Suppressor macrophage treated with lipopolysaccharide for 1 hour (primary cell): ENCODE measurements around the gene ACTRT2.

Experiments
- DNase-seq, 3 donors: peaks; one replicate each; pipeline ENCODE4 v3.0.0-alpha.2; 2020 to 2022

Gene ACTRT2

GRCh38 chr1:3018576-3018975 is 2.7 kb upstream of the ACTRT2 start:
- DNase-seq = no peak

DNA sequence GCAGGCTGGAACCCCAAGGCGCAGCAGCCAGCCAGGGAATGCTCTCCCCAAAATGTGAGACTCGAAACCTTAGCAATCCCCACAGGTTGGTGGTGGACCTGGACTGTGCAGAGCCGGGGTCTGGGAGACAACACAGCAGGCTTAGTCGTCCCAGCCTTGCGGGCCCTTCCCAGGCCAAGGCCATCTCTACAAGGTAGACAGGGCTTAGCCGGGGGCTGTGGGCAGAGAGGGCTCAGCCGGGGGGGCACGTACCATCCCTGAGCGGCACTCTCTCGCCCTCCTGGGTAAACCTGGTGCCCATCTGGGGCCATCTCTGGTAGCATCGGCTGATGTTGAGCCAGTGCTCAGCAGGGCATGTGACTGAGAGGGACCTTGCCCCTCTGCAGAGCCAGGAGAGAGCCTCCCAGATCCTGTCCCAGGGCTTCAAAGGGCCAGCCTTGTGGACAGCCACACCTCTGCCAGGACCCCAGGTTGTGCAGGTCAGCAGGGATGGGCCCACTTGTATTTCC is 2.2 kb upstream of the ACTRT2 start:
- no peak for DNase-seq

GRCh38 chr1:3019516-3020051 is 1.7 kb upstream of the ACTRT2 start:
- no peak for DNase-seq

DNA sequence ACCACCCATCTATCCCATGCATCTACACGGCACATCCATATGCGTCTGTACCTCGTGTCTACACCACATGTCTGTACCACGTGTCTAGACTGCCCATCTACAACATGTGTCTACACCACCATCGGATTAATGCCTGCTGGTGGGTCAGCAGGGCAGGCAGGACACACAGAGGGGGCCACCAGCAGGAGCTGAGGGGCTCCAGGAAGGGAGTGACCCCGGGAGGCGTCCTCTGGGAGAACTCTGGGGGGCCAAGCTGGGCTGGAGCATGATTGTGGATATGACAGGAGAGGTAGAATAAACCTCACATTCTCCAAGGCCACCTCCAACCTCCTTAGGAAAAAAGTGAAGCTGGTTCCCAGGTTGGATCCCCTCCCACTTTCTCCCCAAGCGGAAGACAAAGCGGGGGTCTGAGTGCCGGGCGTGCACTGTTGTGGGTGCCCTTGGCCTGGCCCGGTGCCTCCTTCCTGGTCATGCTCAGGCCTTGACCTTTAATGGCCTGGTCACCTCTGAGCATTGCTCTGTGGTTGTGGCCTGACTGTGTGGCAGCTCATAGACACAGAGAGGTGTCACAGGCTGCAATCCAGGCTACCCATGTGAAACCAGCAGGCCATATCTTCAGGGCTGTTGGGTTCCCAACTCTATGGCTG is 881 bp upstream of the ACTRT2 start:
- no peak for DNase-seq

GRCh38 chr1:3021801-3022401 is 634 bp downstream of the ACTRT2 start:
- DNase-seq = no peak

GRCh38 chr1:3022511-3022973 is 1.3 kb downstream of the ACTRT2 start:
- DNase-seq = no peak

DNA sequence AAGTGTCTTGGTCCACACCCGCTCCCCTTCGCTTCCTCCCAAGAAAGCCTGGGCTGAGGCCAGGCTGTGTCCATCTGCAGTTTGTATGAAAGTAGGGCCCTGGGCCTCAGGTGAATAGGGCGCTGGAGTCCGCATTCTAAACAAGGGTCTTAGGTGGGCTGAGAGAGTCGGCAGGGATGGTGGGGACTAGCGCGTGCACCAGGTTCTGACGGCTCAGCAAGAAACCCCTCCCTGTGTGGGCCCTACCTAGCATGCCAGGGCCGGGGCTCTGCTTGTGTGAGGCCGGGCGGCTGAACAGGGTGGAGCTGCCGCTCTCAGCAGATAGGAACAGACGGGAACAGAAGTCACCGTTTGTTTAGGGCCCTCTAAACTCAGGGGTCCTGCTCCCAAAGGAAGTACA is 1.7 kb downstream of the ACTRT2 start:
- no peak for DNase-seq

- DNase-seq = no peak
These were observed 2.8 kb downstream of the ACTRT2 start for GRCh38 chr1:3024019-3024418.

DNA sequence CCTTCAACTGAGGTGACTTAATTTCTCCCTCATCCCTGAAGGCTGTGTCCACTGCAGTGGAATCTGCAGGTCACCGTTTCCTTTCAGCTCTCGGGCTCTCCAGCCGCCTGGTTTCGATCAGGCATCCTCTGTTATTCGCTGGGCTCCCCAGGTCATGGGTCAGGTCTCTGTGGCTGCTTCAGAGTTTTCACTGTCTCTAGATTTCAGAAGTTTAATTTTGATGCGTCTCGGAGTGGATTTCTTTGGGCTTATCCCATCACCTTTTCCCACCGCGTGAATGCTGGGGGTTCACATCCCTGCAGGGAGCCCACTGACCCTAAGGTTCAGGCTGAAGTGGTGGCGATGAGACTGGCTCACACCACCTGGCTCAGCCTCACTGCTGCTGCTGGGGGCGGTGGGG is 3.3 kb downstream of the ACTRT2 start:
- no peak for DNase-seq

GRCh38 chr1:3026124-3026523 is 4.9 kb downstream of the ACTRT2 start:
- no peak for DNase-seq

DNA sequence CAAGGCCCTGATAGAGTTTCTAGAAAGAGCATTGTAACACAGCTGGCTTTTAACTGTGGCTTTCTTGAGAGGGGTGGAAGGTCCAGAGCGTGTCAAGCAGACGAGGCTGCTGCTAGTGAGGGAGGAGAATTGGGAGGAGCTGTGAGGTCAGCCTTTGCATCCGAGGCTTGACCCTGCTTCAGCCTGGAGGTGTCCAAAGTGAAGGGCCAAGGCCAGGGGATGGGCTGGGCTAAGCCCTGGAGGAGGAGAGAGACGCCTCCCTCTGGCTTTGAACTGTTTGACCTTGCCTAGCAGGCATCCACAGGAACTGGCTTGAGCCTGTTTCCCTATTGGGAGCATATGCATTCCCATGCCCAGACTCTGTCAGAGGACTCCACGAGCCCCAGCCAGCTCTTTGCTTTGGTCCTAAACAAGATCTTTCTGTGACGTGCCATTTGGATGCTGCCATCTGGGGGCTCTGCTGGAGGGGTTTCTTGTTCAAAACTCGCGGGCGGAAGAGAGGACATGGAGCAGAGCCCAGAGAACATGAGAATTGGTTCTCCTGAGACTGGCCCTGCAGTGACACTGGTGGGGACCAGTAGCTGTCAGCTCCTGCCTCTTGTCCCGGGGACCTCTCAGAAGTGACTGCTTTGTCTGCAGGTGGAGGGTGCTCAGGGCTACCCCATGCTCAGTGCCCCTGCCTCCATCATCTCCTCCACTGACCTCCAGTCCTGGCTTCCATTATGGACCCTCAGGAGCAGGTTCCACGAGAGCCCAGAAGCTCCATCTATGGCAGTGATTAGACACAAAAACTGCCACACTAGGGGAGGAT is 5.5 kb downstream of the ACTRT2 start:
- DNase-seq = no peak

- no peak for DNase-seq
These were observed 6.5 kb downstream of the ACTRT2 start for GRCh38 chr1:3027611-3028371.

GRCh38 chr1:3028531-3029282 is 7.4 kb downstream of the ACTRT2 start:
- no peak for DNase-seq

GRCh38 chr1:3029481-3029961 is 8.3 kb downstream of the ACTRT2 start:
- no peak for DNase-seq

DNA sequence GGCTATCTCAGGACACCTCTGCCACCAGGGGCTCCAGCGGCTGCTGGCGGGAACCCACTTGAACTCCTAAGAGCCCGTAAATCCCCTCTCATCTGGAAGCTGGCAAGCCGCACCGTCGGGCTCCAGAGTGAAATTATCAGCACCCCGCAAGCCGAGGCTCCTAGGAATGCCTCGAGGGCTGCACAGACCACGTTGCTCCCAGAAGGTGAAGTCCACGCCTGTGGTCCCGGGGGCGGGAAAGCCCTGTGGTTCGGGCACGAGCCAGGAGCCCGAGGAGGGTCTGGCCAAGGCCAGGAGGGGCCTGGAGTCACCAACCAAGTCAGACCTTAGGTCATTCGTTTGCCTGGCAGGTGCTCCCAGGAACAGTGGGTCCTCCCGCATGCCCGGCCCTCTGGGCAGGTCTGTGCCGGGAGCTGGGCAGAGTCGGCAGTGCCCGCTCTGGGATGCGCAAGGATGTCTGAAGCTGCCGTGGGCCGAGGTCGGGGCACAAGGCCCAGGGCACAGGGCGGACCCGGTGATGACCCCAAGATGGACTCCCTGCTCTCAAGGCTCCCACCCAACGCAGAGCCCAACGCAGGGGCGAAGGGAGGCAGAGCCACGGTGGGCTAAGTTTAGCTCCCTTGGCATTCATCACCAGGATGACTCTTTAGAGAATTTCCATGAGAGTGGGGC is 8.9 kb downstream of the ACTRT2 start:
- DNase-seq = no peak

DNA sequence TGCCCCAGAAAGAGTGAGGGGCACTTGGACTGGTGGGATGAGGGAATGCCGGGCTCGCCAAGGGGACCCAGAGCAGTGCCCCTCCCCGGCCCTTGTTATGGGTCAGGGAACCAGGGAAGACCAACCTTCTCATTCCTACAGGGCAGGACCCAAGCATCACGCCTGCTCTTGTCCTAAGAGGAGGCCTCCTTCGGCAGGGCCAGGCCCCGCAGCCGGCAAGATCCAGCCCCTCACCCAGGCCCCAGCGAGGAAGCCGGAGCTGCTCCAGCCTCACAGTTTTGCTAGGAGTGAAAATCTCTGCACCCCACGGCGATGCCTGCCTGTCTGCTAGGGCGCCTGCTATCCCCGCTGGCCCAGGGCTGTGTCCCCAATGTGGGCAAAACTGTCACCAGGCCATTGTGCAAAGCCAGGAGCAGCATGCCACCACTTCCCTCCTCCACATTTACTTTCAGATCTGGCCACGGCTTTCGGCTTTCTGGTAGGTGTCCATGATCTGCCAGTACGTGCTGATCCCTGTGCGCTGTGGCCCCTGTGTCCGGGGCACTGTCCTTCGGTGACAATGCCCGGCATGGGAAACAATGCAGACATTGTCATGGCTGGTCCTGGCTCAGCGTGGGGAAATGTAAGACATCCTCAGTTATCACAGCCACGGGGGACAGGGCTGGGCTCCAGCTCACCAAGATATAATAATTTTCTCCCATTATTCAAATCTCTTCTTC is 9.6 kb downstream of the ACTRT2 start:
- DNase-seq = no peak

DNA sequence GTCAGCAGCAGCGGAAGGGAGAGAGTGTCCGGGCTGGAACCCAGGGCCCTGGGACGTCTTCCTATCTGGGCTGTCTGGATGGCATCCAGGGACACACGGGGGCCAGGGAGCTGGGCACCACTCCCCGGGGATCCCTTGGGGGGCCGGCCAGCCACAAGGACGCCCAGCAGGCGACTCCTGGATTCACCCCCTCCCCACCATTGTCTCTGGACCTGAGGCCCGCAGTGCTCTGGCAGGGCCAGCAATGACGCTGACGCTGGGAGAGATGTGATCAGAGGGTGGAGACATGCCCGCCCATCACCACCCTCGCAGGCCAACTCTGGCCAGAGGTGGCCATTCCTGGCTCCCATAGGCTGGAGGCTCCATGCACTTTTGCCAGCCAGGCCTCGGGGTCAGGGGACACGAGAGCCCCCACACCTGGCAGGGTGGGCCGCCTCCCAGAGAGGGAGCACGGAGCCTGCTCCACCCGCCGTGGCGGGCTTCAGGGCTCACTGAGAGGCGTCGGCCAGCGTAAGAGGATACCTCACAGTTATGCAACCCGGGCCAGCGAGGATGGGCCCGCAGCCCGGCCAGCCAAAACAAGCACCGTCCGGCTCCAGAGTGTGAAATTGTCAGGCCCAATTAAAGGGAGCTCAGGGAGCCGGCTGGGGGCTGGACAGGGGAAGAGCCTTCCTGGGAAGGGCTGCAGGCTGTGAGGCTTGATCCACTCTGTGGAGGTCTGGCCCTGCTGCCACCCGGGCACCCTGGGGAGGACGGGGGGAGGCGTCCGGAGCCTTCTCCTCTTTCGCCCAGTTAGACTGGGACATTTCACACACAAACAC is 10.3 kb downstream of the ACTRT2 start:
- DNase-seq = no peak

DNA sequence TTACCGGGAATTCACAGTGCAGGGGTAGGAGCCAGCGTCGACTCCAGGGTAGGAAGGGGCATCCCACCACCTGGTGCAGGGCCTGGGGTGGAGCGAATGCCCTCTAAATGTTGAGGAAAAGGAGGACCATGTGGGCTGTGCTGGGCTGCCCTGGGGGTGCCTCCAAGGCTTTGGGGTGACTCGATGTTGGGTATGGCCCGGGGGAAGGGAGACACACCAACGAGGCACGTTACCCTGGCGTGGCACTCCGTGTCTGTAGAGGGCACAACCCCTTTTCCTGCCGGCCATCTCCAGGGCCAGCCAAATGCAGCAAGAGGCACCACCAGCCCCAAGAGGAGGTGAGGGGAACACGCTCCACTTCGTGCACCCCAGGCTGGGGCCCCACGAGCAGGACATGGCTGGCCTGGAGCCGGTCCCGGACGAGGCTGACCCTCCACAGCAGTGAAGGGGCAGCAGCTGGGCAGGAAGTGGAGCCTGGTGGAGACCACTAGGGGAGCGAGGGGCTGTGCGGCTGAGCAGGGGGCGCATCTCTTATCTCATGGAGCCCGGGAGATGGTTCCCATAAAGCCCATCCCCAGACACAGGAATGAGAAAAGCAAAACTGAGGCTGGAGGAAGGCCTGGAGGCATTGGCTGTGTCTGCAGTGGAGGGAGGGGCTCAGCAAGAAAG is 11.2 kb downstream of the ACTRT2 start:
- no peak for DNase-seq
